Embryonic facial prominence (tissue), 1 donor: ENCODE results near the gene DLG2.
A peak's percentile ranks its signal among the peaks of the same experiment; 100 is the strongest.

ENCODE experiments used
- DNase-seq: peaks from one replicate; pipeline ENCODE4 v3.0.0-alpha.2; 2016; ENCODE audit errors: extremely low spot score

DLG2 gene

DNA sequence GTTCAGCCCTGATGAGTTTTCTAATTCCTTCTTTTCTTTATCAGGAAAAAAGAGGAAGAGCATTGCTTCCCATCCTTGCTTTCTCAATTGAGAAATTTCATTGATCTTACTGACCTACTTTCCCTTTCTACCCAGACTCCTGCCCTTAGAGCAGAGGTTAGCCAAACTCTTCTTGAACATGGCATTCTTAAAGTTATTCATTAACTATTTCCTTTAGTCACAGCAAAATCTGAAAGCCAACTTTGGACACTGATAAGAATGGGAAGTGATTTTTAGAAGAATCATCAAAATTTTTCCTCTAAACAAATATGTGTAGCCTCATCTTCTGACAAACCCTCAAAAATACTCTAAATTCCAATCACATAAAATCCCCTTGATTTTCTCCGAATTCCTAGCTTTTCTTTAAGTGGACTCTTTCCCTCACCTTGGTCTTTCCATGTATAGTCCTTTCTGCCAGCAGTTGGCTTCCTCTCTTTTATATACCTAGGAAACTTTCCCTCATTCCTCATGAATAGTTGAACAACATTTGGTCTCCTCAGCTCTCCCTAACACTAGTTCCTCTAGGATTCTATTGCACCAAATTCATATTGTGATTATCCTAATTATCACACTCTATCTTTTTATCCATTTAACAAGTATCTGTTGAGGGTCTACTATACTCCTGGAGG lies 1774.2 kb downstream of the DLG2 start:
- no peak for DNase-seq

DNA sequence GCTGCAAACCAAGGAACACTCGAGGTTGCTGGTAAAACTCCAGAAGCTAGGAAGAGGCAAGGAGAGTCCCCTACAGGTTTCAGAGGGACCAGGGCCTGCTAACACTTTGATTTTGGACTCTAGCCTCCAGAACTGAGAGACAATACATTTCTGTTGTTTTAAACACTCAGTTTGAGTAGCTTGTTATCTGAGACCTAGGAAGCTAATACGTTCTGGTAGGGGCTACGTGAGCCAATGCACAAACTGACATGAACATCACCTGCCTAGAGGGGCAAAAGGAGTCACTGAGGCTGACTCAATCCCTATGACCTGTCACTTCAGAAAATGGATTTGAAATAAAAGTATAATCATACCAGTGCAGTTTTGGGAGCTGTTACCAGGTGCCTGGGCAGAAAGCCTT lies 1775.1 kb downstream of the DLG2 start:
- no peak for DNase-seq

DNA sequence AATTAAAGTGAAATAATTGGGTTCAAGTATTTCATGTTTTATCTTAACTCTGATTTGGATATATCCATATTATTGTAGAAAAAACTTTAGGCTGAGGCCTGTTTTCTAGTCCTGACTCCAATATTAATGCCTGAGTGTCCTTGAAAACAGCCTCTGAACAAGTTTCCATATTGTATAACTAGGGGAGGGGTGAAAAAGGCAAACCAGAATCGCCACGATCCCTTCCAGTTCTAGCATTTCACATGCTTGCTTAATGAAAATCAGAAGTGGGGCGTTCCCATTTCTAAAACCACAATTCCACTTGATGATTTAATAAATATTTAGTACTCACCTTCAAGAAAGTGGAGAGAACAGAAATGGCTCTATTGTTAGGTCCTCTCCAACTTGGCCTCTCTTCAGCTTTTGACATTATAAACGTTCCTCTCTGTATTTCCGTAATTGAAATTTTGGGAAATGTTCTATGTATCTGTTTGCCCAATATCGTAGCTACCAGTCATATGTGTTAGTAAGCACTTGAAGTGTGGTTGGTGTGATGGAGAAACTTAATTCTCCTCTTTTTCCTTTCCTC lies 1779.6 kb downstream of the DLG2 start:
- no peak for DNase-seq

DNA sequence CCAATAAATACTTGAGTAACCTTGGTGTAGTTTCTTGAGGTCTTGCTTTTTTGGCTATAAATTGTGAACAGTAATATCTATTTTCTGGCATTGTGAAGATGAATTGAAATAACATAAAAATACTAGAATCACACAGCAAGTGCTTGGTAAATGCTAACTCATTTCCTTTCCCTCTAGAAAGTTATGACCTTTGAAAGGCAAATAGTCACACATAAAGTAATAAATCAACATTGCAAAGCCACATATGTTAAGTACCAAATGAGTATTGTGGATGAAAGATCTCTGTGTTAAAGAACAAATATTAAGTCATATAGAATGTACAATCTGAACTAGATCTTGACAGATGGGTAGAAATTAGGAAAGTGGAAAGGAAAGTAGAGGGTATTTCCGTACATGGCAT lies 1781.3 kb downstream of the DLG2 start:
- DNase-seq, result no peak

DNA sequence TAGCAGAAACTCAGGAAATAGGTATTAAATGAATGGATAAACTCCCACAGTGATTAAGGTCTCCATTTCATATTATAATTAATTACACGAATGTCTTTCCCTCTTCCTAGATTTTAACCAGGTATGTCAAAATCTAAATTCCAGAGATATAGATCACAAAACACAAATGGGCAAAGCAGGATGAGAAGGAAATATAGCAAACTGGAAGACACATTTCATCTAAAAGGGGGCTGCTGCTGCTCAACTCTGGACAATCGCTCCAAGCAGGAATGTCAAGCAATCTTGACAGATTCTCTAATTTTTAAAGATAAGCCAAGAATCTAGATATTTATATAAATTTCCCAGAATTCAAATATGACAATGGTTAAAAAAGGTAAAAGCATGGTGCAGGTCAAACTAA lies 1786.8 kb downstream of the DLG2 start:
- no peak for DNase-seq

DNA sequence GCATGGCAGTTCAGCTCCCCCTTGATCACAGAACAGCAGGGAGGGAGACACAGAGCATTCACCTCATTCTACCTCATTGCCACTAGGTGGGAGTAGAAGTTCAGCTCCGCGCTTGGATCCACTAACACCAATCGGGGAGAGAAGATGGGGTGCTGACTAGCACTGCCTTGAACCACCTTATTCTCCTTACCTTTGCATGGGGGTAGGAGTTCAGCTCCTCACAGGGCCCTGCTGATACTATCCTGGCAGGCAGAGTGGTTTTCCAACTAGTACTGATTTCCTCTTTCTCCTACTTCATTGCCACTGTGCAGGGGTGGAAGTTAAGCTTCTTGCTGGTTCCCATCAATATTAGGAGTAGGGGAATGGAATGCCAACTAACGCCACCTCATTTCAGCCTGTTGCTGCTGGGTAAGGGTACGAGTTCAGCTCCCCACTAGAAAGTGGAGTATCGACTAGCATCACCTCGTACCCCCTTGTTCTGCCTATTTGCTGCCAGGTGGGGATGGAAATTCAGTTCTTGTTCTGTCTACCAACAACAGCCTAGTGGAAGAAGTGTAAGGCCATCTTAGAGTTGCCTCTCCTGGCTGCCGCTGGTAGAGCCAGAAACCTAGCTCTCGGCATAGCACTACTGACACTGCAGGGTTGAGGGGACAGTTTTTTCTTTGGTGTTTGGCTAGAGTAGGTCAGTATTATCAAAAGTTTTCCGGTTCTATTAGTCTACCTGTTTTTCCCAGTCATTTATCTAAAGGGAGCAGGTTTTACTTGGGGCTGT lies 1790.1 kb downstream of the DLG2 start:
- no peak for DNase-seq

DNA sequence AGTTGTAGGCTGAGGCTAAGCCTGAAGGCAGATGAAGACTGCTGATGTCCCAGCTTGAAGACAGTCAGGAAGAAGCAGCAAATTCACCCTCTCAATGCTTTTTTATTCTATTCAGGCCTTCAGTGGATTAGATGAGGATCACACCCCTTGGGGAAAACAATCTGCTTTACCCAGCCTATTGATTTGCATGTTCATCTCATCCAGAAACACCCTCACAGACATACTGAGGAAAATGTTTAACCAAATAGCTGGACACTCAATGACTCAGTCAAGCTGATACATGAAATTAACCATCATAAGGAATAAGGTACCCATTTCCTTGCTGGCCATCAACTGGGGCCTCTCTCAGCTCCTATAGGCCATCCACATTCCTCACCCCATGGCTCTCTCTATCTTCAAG lies 1791.1 kb downstream of the DLG2 start:
- no peak for DNase-seq

DNA sequence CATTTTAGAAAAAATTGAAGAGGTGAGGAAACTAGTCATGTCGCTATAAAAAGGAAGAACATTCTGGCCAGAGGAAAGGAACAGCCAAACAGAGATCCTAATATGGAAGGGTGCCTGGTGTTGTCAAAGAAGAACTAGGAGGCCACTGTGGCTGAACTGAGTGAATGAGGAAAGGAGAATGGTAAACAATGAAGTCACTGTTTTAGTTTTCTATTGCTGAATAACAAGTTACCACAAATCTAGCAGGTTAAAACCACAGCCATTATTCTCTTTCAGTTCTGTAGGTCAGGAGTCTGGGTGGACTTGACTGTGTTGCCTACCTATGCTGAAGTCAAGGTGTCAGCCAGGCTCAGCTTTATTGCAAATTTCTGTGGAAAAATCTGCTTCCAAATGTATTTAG lies 1791.7 kb downstream of the DLG2 start:
- DNase-seq, result no peak

DNA sequence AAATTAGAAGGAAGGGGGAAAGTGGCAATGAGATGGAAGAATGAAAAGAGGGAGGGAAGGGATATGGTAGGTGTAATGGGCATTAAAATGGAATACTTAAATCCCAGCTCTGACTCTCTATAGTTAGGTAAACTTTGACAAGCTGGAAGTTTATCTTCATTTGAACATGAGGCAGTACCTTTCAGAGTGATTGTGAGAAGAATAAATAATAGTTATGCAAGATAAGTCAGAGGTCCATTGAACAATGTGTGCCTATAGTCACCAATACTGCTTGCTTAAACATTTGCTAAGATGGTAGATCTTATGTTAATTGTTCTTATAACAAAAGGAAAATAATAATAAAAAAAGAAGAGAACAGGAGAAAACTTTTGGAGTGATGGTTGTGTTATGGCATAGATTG lies 1795.2 kb downstream of the DLG2 start:
- no peak for DNase-seq

DNA sequence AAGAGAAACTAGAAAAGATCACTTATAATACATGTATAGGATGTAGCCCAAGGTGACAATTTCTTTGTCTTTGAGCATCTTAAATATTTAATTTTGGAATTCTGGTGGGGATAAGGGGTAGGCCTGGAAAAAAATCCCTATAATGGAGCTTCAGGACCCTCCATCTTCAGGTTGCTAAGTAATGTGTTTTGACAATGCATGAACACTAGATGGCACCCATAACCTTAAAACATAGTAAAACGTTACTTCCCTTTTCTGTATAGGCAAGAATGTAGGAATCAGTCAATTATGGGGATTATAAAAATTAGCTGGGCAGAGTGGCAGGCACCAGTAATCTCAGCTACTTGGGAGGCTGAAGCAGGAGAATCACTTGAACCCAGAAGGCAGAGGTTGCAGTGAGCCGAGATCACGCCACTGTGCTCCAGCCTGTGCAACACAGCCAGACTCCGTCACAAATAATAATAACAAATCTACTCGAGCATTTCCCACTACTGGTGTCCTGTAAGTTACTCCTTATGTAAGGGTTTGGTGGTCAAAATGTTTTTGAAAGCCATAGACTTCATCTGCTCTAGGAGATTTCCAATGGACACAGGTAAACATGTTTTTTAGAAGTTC lies 1799.1 kb downstream of the DLG2 start:
- DNase-seq, result no peak

DNA sequence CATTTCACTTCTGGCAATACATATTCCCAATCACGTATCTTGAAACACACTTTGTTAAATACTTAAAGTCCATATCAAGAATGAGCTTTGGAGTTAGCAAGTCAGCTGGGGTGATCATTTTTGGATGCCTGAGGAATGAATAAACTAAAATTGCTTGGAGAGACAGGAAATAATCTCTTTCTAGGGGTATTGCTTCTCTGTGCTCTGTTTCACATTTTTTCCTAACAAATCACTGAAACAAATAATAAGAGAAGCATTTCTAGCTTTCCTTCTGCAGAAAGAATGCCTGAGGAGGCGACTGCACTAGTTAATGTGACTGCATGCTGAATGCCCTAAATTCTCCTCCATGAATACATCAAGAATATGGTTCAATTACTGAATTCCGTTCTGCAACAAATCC lies 1799.6 kb downstream of the DLG2 start:
- DNase-seq, result no peak

DNA sequence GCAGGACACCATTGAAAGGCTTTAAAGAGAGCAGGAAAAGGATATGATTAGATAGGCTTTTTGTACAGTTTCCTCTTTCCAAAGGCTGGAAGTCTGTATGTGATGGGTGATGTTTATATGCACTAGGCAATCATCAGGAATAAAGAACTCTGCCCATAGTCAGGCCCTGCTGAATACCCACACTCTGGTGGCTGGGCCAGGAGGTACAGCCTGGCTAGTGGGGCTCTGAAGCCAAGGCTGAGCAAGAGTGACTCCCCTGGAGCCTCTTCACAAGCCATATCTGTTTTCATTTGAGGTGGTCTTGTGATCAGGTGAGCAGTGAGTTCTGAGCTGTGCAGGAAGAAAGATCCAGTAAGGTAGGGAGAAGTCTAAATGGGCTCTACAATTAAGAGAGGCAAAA lies 1801.1 kb downstream of the DLG2 start:
- no peak for DNase-seq

DNA sequence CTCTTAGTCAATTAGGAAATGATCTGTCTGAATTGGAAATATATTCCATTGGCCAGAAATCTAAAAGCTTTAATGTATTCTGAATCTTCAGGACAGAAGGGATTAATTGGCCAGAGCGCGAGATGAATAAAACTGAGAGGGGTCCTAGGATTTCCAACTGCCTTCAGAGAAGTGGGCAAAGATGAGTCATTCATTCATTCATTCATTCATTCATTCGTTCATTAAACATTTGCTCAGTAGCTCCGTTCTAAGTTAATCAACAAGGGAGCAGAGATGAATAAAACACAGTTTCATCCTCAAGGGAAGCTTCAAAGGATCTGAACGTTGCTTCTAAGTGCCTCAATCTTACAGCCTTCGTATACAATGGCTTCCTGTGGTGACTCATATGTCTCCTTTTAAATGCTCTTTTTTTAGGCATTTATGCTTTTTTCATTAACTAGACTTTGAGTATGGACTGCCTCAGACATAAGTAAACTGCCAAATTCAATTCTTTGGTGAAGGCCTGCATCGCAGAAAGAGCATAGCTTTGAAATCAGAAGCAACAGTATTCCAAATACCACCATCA lies 1803.6 kb downstream of the DLG2 start:
- DNase-seq, result no peak

DNA sequence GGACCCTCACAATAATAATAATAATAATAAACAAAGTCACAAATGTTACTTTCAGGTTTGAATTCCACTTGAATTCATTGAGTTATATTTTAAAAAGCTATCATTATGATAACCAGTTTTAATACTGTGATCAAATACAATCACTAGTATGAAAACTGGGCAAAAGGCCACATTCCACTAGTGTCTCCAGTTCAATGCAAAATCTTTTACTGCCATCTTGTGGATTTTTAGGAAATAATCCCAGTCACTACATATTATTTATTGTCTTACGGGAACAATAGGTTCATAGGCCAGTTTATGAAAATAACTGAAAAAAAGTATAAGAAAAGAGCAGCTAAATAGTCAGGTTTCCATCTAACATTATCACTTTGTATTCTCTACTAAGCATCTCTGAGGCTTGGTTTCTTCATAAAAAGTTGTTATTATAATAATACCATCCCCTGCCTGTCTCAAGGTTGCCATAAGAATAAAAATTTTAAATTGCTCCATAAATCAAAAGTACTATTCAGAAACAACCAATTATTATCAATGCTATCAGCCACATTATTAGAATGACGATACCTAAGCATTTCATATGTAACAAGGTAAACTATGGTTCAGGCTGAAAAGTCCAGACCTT lies 1807.1 kb downstream of the DLG2 start:
- peak; percentile 73 for DNase-seq

DNA sequence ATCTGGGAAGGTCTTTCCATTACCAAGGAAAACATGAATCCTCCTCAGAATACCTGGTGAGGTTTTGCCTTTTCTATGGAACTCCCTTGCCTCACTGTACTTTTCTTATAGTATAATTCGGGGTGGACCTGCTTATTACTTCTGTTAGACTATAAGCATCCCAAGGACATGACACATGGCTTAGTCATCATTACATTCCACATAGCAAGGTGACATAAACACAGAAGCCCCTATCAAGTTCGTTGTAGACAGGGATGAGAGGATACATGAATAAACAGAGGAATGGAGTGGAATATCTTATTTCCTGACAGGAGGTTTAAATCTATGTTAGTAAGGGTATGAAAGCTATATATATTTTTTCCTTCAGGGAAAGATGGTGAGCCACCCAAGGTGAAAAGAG lies 1808.8 kb downstream of the DLG2 start:
- no peak for DNase-seq

DNA sequence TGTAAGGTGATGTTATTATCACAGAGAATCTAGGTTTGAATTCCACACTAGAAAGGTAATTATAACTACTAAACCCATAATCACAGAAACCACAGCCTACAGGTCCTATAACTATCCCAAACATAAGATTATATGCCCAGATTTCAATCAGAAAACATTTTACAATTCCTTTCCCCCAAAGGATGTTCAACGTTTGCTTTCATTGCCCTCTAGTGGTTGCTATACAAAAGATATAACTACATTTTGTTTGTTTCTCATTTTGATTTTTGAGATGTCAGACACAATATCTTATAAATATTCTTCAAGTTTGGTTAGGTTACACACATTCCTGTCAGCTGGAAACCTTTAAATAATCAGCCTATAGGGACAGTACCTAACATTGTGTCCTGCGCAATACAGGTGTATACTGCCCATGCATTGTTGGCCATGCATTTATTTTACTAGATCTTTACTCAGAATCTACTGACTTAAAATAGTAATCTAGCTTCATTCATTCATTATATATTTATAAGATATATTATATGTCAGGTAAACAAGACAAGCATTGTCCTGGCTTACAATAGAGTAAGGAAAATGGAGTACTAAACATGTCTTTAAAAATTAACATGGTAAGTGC lies 1810.5 kb downstream of the DLG2 start:
- peak; percentile 31 for DNase-seq

DNA sequence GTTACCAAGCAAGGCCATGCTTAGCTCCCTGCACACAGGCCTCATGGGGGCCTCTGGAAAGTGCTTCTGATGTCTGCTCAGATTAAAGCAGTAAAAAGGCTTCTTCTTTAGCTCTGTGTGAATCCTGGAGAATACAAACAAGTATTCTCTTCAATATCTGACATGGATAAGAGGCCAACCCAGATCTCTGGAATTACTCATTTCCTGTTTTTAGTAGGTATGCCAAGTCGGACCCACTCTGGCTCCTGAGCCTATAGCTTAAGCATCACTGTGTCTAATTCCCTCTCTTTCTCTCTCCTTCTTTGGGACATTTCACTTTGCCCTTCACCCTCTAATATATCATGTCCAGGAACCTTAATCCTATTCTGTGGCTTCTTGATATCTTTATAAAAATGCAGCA lies 1811.4 kb downstream of the DLG2 start:
- DNase-seq, result no peak

DNA sequence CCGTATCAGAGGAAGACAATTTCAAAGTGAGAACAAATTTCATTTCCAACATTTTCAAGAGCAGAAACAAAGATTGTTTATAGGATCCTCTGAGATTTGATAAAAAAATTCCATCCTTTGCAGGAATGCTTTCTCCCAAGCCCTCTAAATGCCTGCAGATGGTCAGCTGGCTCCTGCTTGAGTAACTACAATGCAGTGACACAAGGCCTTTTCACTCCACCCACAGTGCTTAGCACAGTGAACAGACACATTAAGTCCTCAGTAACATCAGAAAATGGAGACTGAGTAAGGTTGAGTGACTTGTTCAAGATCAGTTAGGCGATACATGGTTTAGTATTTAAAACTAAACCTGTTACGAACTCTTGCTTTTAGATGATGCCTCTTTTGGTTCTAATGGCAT lies 1813.8 kb downstream of the DLG2 start:
- no peak for DNase-seq

DNA sequence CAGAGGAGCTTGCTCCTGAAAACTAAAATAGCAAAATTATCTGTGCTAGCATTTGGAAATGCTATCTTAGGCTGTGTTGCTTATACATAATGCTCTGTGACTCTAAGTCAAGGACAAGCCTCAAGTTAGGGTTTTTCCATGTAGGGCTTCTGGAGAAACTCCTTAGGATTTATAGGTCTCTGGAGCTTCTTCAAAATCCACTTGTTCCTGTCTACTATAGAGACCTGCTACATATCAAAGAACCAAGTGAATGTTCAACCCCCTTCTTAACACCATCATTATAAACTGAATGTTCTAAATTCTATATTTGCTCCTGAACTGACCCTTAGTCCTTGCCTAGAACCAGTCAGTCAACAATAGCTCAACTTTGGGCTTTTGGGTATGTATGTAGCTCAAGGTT lies 1817.9 kb downstream of the DLG2 start:
- no peak for DNase-seq

DNA sequence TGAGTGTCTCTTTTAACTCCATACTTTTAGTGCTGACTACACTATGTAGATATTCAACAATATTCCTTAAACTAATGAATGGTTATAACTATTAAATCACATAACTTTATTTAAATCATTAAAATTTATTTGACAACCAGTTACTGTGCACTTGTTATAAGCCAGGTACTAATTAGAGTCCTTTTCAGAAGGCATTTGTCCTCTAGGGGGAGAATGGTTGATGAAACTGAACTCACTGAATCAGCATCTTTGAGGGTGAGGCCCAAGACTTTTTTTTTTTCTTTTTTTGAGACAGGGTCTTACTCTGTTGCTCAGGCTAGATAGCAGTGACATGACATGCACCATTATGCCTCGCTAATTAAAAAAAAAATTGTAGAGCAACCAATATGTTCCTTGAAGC lies 1825.3 kb downstream of the DLG2 start:
- no peak for DNase-seq

DNA sequence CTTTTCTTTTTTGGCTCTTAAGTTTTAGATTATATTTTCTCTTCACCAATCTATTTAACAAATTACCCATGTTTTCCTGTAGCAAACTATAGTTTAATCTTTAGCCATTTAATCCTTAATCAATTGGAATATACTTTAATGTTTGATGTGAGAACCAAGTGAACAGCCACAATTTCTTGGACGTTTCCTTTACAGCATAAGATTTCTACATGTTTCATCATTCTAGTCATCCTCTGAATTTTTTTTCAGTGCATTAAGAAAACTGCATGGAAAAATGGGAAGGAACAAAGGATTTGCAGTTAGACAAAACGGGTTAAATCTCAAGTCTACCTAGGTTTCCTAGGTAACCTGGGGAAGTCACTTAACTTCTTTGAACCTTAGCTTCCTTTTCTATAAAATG lies 1833.8 kb downstream of the DLG2 start:
- no peak for DNase-seq

DNA sequence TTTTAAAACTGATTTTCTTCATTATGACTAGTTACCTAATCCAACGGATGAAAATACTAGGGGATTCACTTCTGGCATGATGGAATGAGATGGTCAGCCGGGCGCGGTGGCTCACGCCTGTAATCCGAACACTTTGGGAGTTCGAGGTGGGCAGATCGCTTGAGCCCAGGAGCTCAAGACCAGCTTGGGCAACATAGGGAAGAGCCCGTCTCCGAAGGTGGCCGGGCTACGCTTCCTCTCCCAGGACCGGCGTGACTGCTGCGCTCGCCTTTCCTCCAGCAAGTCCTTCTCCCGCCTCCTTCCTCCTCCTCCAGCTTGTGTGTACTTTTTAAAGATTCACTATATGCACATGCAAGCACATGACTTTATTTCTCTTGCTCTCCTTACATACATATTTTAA lies 1835.6 kb downstream of the DLG2 start:
- DNase-seq, result no peak
